GM23338 (cell line): ENCODE data around the gene GRWD1. TPM values are rescaled to one million over a fixed set of nuclear protein-coding genes. Genes with fewer than 3 reads are reported as not detected.

Source experiments
- ATAC-seq: fragments of 200-7000 bp; cut with Tn5 transposase; 3 replicates; pipeline ENCODE4 v1.9.1; 2020
- DNase-seq: peaks from one replicate; pipeline ENCODE4 v3.0.0-alpha.2; 2015; ENCODE audit warnings: low spot score
- H2AFZ ChIP-seq: fragments of 200-600 bp; sonication (generic); 2 replicates; pipeline ENCODE4 v1.8.0; 2016; ENCODE audit warnings: antibody characterized with exemption, mild to moderate bottlenecking, moderate library complexity
- H3F3A ChIP-seq: fragments of 200-600 bp; sonication (generic); replicated peaks from 2 replicates; pipeline ENCODE4 v1.8.0; 2017; ENCODE audit warnings: antibody characterized with exemption, mixed run types, low read depth
- H3K27ac ChIP-seq: fragments of 200-600 bp; sonication (generic); 2 replicates; pipeline ENCODE4 v1.6.1; 2016; ENCODE audit warnings: low read depth
- H3K27me3 ChIP-seq: fragments of 200-600 bp; sonication (generic); 2 replicates; pipeline ENCODE4 v1.8.0; 2016; ENCODE audit warnings: mild to moderate bottlenecking, mixed run types, moderate library complexity; ENCODE audit not compliant: insufficient read depth
- H3K36me3 ChIP-seq: fragments of 200-600 bp; sonication (generic); 2 replicates; pipeline ENCODE4 v1.8.0; 2016; ENCODE audit warnings: mild to moderate bottlenecking; ENCODE audit not compliant: insufficient read depth
- H3K4me1 ChIP-seq: fragments of 200-600 bp; sonication (generic); 2 replicates; pipeline ENCODE4 v1.8.0; 2016; ENCODE audit warnings: mild to moderate bottlenecking, moderate library complexity; ENCODE audit not compliant: insufficient read depth
- H3K4me2 ChIP-seq: fragments of 200-600 bp; sonication (generic); 2 replicates; pipeline ENCODE4 v1.7.1; 2017; ENCODE audit warnings: mixed run types
- H3K4me3 ChIP-seq: fragments of 200-600 bp; sonication (generic); 2 replicates; pipeline ENCODE4 v1.6.1; 2016; ENCODE audit warnings: mixed run types
- H3K79me2 ChIP-seq: fragments of 200-600 bp; sonication (generic); replicated peaks from 2 replicates; pipeline ENCODE4 v1.8.0; 2017; ENCODE audit warnings: mild to moderate bottlenecking; ENCODE audit not compliant: insufficient read depth
- H3K9me2 ChIP-seq: fragments of 200-600 bp; sonication (generic); 2 replicates; pipeline ENCODE4 v1.8.0; 2017; ENCODE audit not compliant: insufficient read depth
- H4K20me1 ChIP-seq: fragments of 200-600 bp; sonication (generic); replicated peaks from 2 replicates; pipeline ENCODE4 v1.8.0; 2017; ENCODE audit warnings: mild to moderate bottlenecking; ENCODE audit not compliant: insufficient read depth
- H3K27ac Mint-ChIP-seq: 2 replicates; pipeline ENCODE4 v1.8.0; 2020; ENCODE audit warnings: inconsistent platforms, mild to moderate bottlenecking, moderate library complexity, mixed read lengths
- H3K27me3 Mint-ChIP-seq: 3 replicates; pipeline ENCODE4 v1.8.0; 2022; ENCODE audit warnings: low read depth, mild to moderate bottlenecking, moderate library complexity, mixed read lengths, inconsistent platforms; ENCODE audit not compliant: insufficient read depth, poor library complexity
- H3K36me3 Mint-ChIP-seq: 3 replicates; pipeline ENCODE4 v1.8.0; 2021; ENCODE audit warnings: low read depth, mild to moderate bottlenecking, inconsistent platforms, moderate library complexity, mixed read lengths
- H3K4me1 Mint-ChIP-seq: 3 replicates; pipeline ENCODE4 v1.8.0; 2020; ENCODE audit warnings: mild to moderate bottlenecking, inconsistent platforms, mixed read lengths
- H3K4me3 Mint-ChIP-seq: 3 replicates; pipeline ENCODE4 v1.8.0; 2021; ENCODE audit warnings: moderate library complexity, mild to moderate bottlenecking, inconsistent platforms, mixed read lengths
- H3K9me3 Mint-ChIP-seq: 3 replicates; pipeline ENCODE4 v1.8.0; 2020; ENCODE audit warnings: moderate library complexity, mild to moderate bottlenecking, inconsistent platforms, mixed read lengths
- EZH2 ChIP-seq: fragments of 200-600 bp; sonication (generic); IDR thresholded peaks from one replicate; pipeline ENCODE4 v1.8.0; 2017; ENCODE audit warnings: antibody characterized with exemption, mild to moderate bottlenecking, low read depth; ENCODE audit not compliant: unreplicated experiment
- JUNB ChIP-seq: IDR thresholded peaks from one replicate; pipeline ENCODE4 v1.6.1; 2016; ENCODE audit warnings: antibody characterized with exemption; ENCODE audit not compliant: unreplicated experiment
- NANOG ChIP-seq: IDR thresholded peaks from 2 replicates; pipeline ENCODE4 v1.6.1; 2016; ENCODE audit warnings: antibody characterized with exemption, borderline replicate concordance
- POLR2AphosphoS5 ChIP-seq: IDR thresholded peaks from 2 replicates; pipeline ENCODE4 v1.6.1; 2016; ENCODE audit warnings: antibody characterized with exemption, low read depth
- ZNF114 ChIP-seq: fragments of 250-450 bp; sonication (Bioruptor Pico); IDR thresholded peaks from 2 replicates; pipeline ENCODE4 v1.5.0; 2020; ENCODE audit warnings: mild to moderate bottlenecking, moderate library complexity
- polyA plus RNA-seq: library from polyadenylated mRNA; unstranded; fragments of >200 nt; fragmentation: Nextera tagmentation; extraction: Ambion mirVana; gene quantifications from 2 replicates; pipeline ENCODE4 v1.2.1, GENCODE V29; 2016
- total RNA-seq: library from RNA; depleted of rRNA; stranded (reverse); fragments of >200 nt; shearing (Covaris generic); gene quantifications from 2 replicates; pipeline ENCODE4 v1.2.3, GENCODE V29; 2014
- TF ChIP-seq, protein P1 (sequence below): IDR thresholded peaks from 2 replicates; pipeline ENCODE4 v1.6.1; 2016; ENCODE audit warnings: antibody characterized with exemption
- TF ChIP-seq, protein P2 (sequence below), 2 experiments: fragments of 200-600 bp in 1 of 2; sonication (generic) in 1 of 2; conservative IDR thresholded peaks; 2 replicates each; pipeline versions ENCODE4 v1.5.1 to v1.6.1; 2016 to 2017; ENCODE audit warnings: antibody characterized with exemption in 2 of 2, low read depth in 2 of 2, mild to moderate bottlenecking in 2 of 2, moderate library complexity in 1 of 2
- TF ChIP-seq, protein P3 (sequence below): IDR thresholded peaks from one replicate; pipeline ENCODE4 v1.6.1; 2018; ENCODE audit warnings: antibody characterized with exemption; ENCODE audit not compliant: unreplicated experiment

GRWD1 gene
- total and polyA plus RNA-seq, 2 experiments from 2014 or later: 23.2 to 58.0 TPM

DNA sequence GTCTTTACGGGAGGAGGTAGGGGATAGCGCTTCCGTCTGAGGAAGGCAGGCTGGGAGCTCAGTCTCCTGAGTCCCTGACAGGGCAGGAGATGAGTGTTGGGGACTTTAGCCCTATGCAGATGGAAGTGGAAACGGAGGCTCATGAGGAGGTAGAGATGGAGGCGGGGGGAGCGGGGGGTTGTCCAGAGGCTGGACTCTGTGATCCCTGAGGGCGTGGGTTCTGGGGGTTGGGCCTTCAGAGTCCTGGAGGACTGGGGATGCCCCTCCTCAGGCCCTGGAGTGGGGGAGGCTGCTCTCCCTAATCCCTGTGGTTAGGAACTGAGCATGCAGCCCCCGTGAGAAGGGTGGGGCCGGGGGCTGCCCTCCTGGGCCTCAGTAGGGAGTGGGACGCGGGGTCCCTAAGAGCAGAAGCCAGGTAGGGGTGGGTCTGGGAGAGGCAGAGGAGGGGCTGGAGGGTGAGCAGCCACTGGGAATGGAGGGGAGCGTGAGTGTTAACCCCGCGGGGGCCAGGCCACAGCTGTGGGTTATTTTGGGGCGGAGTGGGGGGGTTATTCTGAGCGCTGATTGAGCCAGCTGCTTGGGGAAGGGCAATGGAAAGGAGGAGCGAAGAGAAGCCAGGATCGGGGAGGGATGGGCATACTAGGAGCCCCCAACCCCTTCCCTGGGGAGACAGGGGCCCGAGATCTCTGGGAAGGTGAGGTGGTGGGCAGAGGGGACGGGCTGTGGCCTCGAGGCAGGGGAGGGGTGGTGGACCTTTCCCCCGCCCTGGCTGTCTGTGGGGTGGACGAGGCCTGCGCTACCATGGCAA, 49.6 kb upstream of the GRWD1 start:
- DNase-seq: no peak
- peaks cover 59% of the 10 kb centered on the region for H3K27me3 Mint-ChIP-seq
- no peaks in the 10 kb centered on the region for H4K20me1 ChIP-seq

More for the DNA sequence above, 49.6 kb upstream of the GRWD1 start:
- Histone ChIP-seq H3K79me2 (peaks cover 1% of the 10 kb centered on the region), H3K9me2 (no peaks in the 10 kb centered on the region), H3K27me3 (peaks cover 62% of the 10 kb centered on the region), H2AFZ (no peak overlapping the region), H3K4me2 (peak overlapping the region; percentile 95), H3F3A (peaks cover 13% of the 10 kb centered on the region), H3K4me3 (peak overlapping the region; percentile 74), H3K36me3 (no peaks in the 10 kb centered on the region), H3K27ac (no peak overlapping the region), H3K4me1 (peaks cover 52% of the 10 kb centered on the region)
- H3K9me3 Mint-ChIP-seq: peaks cover 5% of the 10 kb centered on the region; the same call in 2 of the 3 replicates
- peak overlapping the region; percentile 73; the same call in 2 of the 3 replicates for H3K4me3 Mint-ChIP-seq
- no peak for TF ChIP-seq JUNB
- peak; percentile 5 for TF ChIP-seq POLR2AphosphoS5
- TF ChIP-seq ZNF114 (CRISPR knock-in tag): no peak
- TF ChIP-seq, protein P1, sequence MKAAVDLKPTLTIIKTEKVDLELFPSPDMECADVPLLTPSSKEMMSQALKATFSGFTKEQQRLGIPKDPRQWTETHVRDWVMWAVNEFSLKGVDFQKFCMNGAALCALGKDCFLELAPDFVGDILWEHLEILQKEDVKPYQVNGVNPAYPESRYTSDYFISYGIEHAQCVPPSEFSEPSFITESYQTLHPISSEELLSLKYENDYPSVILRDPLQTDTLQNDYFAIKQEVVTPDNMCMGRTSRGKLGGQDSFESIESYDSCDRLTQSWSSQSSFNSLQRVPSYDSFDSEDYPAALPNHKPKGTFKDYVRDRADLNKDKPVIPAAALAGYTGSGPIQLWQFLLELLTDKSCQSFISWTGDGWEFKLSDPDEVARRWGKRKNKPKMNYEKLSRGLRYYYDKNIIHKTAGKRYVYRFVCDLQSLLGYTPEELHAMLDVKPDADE: no peak
- TF ChIP-seq, protein P2, sequence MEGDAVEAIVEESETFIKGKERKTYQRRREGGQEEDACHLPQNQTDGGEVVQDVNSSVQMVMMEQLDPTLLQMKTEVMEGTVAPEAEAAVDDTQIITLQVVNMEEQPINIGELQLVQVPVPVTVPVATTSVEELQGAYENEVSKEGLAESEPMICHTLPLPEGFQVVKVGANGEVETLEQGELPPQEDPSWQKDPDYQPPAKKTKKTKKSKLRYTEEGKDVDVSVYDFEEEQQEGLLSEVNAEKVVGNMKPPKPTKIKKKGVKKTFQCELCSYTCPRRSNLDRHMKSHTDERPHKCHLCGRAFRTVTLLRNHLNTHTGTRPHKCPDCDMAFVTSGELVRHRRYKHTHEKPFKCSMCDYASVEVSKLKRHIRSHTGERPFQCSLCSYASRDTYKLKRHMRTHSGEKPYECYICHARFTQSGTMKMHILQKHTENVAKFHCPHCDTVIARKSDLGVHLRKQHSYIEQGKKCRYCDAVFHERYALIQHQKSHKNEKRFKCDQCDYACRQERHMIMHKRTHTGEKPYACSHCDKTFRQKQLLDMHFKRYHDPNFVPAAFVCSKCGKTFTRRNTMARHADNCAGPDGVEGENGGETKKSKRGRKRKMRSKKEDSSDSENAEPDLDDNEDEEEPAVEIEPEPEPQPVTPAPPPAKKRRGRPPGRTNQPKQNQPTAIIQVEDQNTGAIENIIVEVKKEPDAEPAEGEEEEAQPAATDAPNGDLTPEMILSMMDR (conservative IDR thresholded peaks at IDR 0.05; ENCODE audit: low read depth in 2 of 2): no peak
- TF ChIP-seq, protein P3, sequence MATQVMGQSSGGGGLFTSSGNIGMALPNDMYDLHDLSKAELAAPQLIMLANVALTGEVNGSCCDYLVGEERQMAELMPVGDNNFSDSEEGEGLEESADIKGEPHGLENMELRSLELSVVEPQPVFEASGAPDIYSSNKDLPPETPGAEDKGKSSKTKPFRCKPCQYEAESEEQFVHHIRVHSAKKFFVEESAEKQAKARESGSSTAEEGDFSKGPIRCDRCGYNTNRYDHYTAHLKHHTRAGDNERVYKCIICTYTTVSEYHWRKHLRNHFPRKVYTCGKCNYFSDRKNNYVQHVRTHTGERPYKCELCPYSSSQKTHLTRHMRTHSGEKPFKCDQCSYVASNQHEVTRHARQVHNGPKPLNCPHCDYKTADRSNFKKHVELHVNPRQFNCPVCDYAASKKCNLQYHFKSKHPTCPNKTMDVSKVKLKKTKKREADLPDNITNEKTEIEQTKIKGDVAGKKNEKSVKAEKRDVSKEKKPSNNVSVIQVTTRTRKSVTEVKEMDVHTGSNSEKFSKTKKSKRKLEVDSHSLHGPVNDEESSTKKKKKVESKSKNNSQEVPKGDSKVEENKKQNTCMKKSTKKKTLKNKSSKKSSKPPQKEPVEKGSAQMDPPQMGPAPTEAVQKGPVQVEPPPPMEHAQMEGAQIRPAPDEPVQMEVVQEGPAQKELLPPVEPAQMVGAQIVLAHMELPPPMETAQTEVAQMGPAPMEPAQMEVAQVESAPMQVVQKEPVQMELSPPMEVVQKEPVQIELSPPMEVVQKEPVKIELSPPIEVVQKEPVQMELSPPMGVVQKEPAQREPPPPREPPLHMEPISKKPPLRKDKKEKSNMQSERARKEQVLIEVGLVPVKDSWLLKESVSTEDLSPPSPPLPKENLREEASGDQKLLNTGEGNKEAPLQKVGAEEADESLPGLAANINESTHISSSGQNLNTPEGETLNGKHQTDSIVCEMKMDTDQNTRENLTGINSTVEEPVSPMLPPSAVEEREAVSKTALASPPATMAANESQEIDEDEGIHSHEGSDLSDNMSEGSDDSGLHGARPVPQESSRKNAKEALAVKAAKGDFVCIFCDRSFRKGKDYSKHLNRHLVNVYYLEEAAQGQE: no peak
- TF ChIP-seq EZH2: no peak
- TF ChIP-seq NANOG: no peak
- H3K36me3 Mint-ChIP-seq: peaks cover 4% of the 10 kb centered on the region; the same call in 2 of the 3 replicates
- no peak overlapping the region for H3K27ac Mint-ChIP-seq
- ATAC-seq: no peak
- peaks cover 63% of the 10 kb centered on the region for H3K4me1 Mint-ChIP-seq
